Testis (tissue), 2 donors: ENCODE measurements around the gene FARP1.

Experiments used
- POLR2A ChIP-seq: fragments of 450-650 bp; IDR thresholded peaks from one replicate; pipeline ENCODE4 v1.6.1; 2017; ENCODE audit warnings: antibody characterized with exemption, mild to moderate bottlenecking, moderate library complexity
- TF ChIP-seq, protein P1 (sequence below), 3 experiments: fragments of 450-650 bp in 2 of 3; fragments of 200-600 bp in 1 of 3; sonication (generic) in 1 of 3; IDR thresholded peaks; one replicate each; pipeline ENCODE4 v1.5.1; 2016 to 2019; ENCODE audit warnings: antibody characterized with exemption in 3 of 3, mild to moderate bottlenecking in 2 of 3, moderate library complexity in 1 of 3

DNA sequence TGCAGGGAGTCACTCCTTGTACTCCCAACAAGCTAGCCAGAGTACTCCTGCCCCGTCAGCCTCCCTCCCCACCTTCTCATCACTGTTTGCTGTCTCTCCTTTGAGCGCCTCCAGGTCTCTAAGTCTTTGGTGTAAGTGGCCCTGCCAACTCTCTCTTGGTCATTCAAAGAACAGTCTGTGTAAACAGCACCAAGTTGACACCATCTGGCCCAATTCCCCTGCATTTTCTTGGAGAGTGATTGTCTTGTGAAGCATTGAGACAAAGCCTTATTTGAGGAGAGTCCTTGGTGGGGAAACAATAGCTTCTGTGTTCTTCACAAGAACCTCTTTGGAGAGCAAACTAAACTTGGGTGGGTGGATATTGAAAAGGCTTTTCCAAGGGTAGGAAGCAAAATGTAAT is 148.8 kb downstream of the FARP1 start:
- TF ChIP-seq, protein P1, sequence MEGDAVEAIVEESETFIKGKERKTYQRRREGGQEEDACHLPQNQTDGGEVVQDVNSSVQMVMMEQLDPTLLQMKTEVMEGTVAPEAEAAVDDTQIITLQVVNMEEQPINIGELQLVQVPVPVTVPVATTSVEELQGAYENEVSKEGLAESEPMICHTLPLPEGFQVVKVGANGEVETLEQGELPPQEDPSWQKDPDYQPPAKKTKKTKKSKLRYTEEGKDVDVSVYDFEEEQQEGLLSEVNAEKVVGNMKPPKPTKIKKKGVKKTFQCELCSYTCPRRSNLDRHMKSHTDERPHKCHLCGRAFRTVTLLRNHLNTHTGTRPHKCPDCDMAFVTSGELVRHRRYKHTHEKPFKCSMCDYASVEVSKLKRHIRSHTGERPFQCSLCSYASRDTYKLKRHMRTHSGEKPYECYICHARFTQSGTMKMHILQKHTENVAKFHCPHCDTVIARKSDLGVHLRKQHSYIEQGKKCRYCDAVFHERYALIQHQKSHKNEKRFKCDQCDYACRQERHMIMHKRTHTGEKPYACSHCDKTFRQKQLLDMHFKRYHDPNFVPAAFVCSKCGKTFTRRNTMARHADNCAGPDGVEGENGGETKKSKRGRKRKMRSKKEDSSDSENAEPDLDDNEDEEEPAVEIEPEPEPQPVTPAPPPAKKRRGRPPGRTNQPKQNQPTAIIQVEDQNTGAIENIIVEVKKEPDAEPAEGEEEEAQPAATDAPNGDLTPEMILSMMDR (IDR thresholded peaks at IDR 0.05), result no peak
- no peak for TF ChIP-seq POLR2A
